GM12878 (cell line): ENCODE data around the gene LSM12. TPM values are rescaled to one million over a fixed set of nuclear protein-coding genes. Genes with fewer than 3 reads are reported as not detected.

Source experiments
- ATAC-seq: fragments of 200-7000 bp; cut with Tn5 transposase; 3 replicates; pipeline ENCODE4 v1.9.1; 2020; ENCODE audit warnings: mild to moderate bottlenecking, moderate library complexity
- Bru-seq: library from RNA; stranded (reverse); fragments of 400-500 nt; gene quantifications from one replicate; lab custom pipeline; 2021; lab: Mats Ljungman, UMichigan
- BruChase-seq, 2 experiments: library from RNA; stranded (reverse); fragments of 400-500 nt; gene quantifications; one replicate each; lab custom pipeline; 2021; lab: Mats Ljungman, UMichigan
- BruUV-seq: library from RNA; stranded (reverse); fragments of 400-500 nt; replicated peaks from 2 replicates; lab custom pipeline; 2021; lab: Mats Ljungman, UMichigan
- CTCF ChIA-PET: fragments of 300-600 bp; sonication (Branson Sonifier 250); formaldehyde crosslinking; extraction: SDS; loops from one replicate; lab custom pipeline; 2021; ENCODE audit warnings: inconsistent platforms; lab: Yijun Ruan, JAX
- POLR2A ChIA-PET: fragments of 350-600 bp; formaldehyde crosslinking; extraction: SDS; loops from one replicate; lab custom pipeline; 2021; ENCODE audit warnings: inconsistent platforms; lab: Charles Lee
- RAD21 ChIA-PET: fragments of 300-600 bp; sonication (Branson Sonifier 250); formaldehyde crosslinking; loops from one replicate; lab custom pipeline; 2023; ENCODE audit warnings: antibody characterized with exemption; ENCODE audit not compliant: unreplicated experiment; lab: Charles Lee
- SMC1A ChIA-PET: fragments of 300-600 bp; sonication (Branson Sonifier 250); formaldehyde crosslinking; loops from one replicate; lab custom pipeline; 2023; ENCODE audit not compliant: unreplicated experiment, uncharacterized antibody; lab: Charles Lee
- DNase-seq: peaks from one replicate; pipeline ENCODE4 v3.0.0-alpha.2; 2011; ENCODE audit warnings: low read depth, low spot score
- FAIRE-seq: peaks from 3 replicates; lab custom pipeline; 2011; peaks lifted over from hg19 to GRCh38; lab: Jason Lieb, UNC
- H2AFZ ChIP-seq: 2 replicates; pipeline ENCODE4 v1.6.0; 2011; ENCODE audit warnings: low read depth, low read length, control low read depth; ENCODE audit not compliant: control insufficient read depth
- H3K27ac ChIP-seq: 2 replicates; pipeline ENCODE4 v1.5.1; 2011; ENCODE audit warnings: control low read depth; ENCODE audit not compliant: control insufficient read depth, insufficient read depth
- H3K27me3 ChIP-seq, 2 experiments: replicated peaks in 1 of 2; 2 replicates each; pipeline versions ENCODE4 v1.6.0 to v1.6.1; 2011; ENCODE audit warnings: low read length in 1 of 2; ENCODE audit not compliant: control insufficient read depth in 2 of 2, insufficient read depth in 2 of 2
- H3K36me3 ChIP-seq, 2 experiments: 2 replicates each; pipeline ENCODE4 v1.5.1; 2011; ENCODE audit warnings: low read length in 1 of 2; ENCODE audit not compliant: control insufficient read depth in 2 of 2, insufficient read depth in 2 of 2
- H3K4me1 ChIP-seq: 2 replicates; pipeline ENCODE4 v1.6.1; 2011; ENCODE audit warnings: mild to moderate bottlenecking, low read length, moderate library complexity, mixed read lengths; ENCODE audit not compliant: control insufficient read depth, insufficient read depth
- H3K4me2 ChIP-seq: 2 replicates; pipeline ENCODE4 v1.6.0; 2011; ENCODE audit warnings: control low read depth; ENCODE audit not compliant: control insufficient read depth, insufficient read depth
- H3K4me3 ChIP-seq: fragments of 200-600 bp; sonication (generic); 2 replicates; pipeline ENCODE4 v1.5.1; 2016
- H3K79me2 ChIP-seq: 2 replicates; pipeline ENCODE4 v1.6.0; 2011; ENCODE audit warnings: low read length; ENCODE audit not compliant: control insufficient read depth, insufficient read depth
- H3K9ac ChIP-seq: 2 replicates; pipeline ENCODE4 v1.8.0; 2011; ENCODE audit warnings: low read length, control low read depth, mixed read lengths; ENCODE audit not compliant: control insufficient read depth, insufficient read depth
- H3K9me3 ChIP-seq: replicated peaks from 3 replicates; pipeline ENCODE4 v1.5.1; 2011; ENCODE audit warnings: mild to moderate bottlenecking, low read length; ENCODE audit not compliant: control insufficient read depth, insufficient read depth
- H4K20me1 ChIP-seq: 2 replicates; pipeline ENCODE4 v1.6.0; 2011; ENCODE audit not compliant: control insufficient read depth, insufficient read depth
- BACH1 ChIP-seq: fragments of 450-650 bp; IDR thresholded peaks from 2 replicates; pipeline ENCODE4 v1.6.1; 2017; ENCODE audit warnings: mild to moderate bottlenecking, borderline replicate concordance
- CHD1 ChIP-seq: IDR thresholded peaks from 2 replicates; pipeline ENCODE4 v1.6.1; 2012; ENCODE audit warnings: low read depth, low read length, improper control_type of control experiment
- HCFC1 ChIP-seq: fragments of 150-350 bp; IDR thresholded peaks from 2 replicates; pipeline ENCODE4 v1.6.1; 2014; ENCODE audit warnings: low read length
- MXI1 ChIP-seq: fragments of 150-350 bp; IDR thresholded peaks from 2 replicates; pipeline ENCODE4 v1.6.1; 2011; ENCODE audit warnings: low read depth, mild to moderate bottlenecking, inconsistent platforms, low read length, improper control_type of control experiment
- NRF1 ChIP-seq: conservative IDR thresholded peaks from 2 replicates; pipeline ENCODE4 v1.6.1; 2011; ENCODE audit warnings: mild to moderate bottlenecking, low read depth, low read length, improper control_type of control experiment
- POLR2A ChIP-seq: IDR thresholded peaks from 2 replicates; pipeline ENCODE4 v1.6.1; 2011; ENCODE audit warnings: low read depth, mild to moderate bottlenecking, low read length
- WRNIP1 ChIP-seq: IDR thresholded peaks from 2 replicates; pipeline ENCODE4 v1.6.1; 2011; ENCODE audit warnings: low read depth, low read length, improper control_type of control experiment, borderline replicate concordance
- ZNF384 ChIP-seq: IDR thresholded peaks from 2 replicates; pipeline ENCODE4 v1.6.1; 2012; ENCODE audit warnings: low read depth, mild to moderate bottlenecking, low read length, improper control_type of control experiment, borderline replicate concordance
- WGBS: methylation state at CpG from one replicate; pipeline ENCODE4 v1.1.6; 2016; ENCODE audit warnings: low lambda C conversion rate; ENCODE audit not compliant: insufficient replicate concordance, insufficient coverage; ENCODE audit errors: missing lambda C conversion rate; 5-methylcytosine and 5-hydroxymethylcytosine counted together
- in situ Hi-C: fragments of 300-500 bp; cut with MboI; formaldehyde crosslinking; loops from 9 replicates; pipeline ENCODE4 v1.14.3; 2018; ENCODE audit warnings: mixed read lengths
- intact Hi-C: fragments of 100-400 bp; cut with micrococcal nuclease; formaldehyde crosslinking; loops from one replicate; pipeline ENCODE4 v1.14.2; 2022; ENCODE audit not compliant: unreplicated experiment
- long read RNA-seq, 2 experiments: library from polyadenylated mRNA; unstranded; transcript quantifications; one replicate each; pipeline ENCODE4 v2.0.0, GENCODE V29; 2019 to 2020
- polyA minus RNA-seq, 3 experiments: library from RNA; depleted of rRNA, polyadenylated mRNA; stranded (reverse); fragments of >200 nt; gene quantifications; 2 replicates each; pipeline ENCODE4 v1.2.3, GENCODE V29; 2011
- polyA plus RNA-seq, 11 experiments: library from polyadenylated mRNA; depleted of rRNA in 4 of 11; unstranded in 6 of 11; stranded (reverse) in 5 of 11; fragments of >200 nt; fragmentation: Nextera tagmentation in 4 of 11; fragmentation: Illumina TruSeq in 1 of 11; extraction: Ambion mirVana in 4 of 11; extraction: Trizol in 1 of 11; gene quantifications; 1 replicate in 1 of 11; 2 replicates in 10 of 11; pipeline versions ENCODE4 v1.2.1 to v1.2.3, GENCODE V29; 2011 to 2016; ENCODE audit warnings: inconsistent platforms in 2 of 11, missing spikeins in 2 of 11, low read depth in 1 of 11
- total RNA-seq, 4 experiments: library from RNA; depleted of rRNA in 3 of 4; stranded (reverse); fragments of >200 nt in 3 of 4; fragmentation: Illumina TruSeq in 1 of 4; extraction: Trizol in 1 of 4; gene quantifications; 2 replicates each; pipeline versions ENCODE4 v1.2.1 to v1.2.3, GENCODE V29; 2013 to 2021
- TF ChIP-seq, protein P1 (sequence below): fragments of 450-650 bp; formaldehyde crosslinking; IDR thresholded peaks from 2 replicates; pipeline ENCODE4 v1.4.0; 2022; ENCODE audit warnings: mild to moderate bottlenecking, moderate library complexity
- TF ChIP-seq, protein P2 (sequence below): fragments of 450-650 bp; IDR thresholded peaks from 2 replicates; pipeline ENCODE4 v1.6.1; 2017; ENCODE audit warnings: mild to moderate bottlenecking, moderate library complexity

The LSM12 gene
- total RNA-seq (2013; cell fraction: nucleolus; rRNA removed) = 15.5 and 19.4 TPM in 2 replicates
- 56.3 and 60.9 TPM in 2 replicates for total RNA-seq (2014; rRNA removed)
- 61.4 and 66.1 TPM in 2 replicates for total RNA-seq (2014; rRNA removed; fragmentation: Illumina TruSeq; extraction: Trizol)
- 74.0 and 75.6 TPM in 2 replicates for total RNA-seq (2021)
- 30.4 TPM for polyA plus RNA-seq (2011; ENCODE audit: low read depth)
- polyA plus RNA-seq (2011; rRNA removed) = 63.5 and 66.5 TPM in 2 replicates
- polyA plus RNA-seq (2011; cell fraction: cytosol; rRNA removed) = 56.2 and 57.3 TPM in 2 replicates
- polyA plus RNA-seq (2011; cell fraction: nucleus; rRNA removed) = 21.2 and 23.1 TPM in 2 replicates
- polyA plus RNA-seq (2012) = 36.7 and 44.6 TPM in 2 replicates
- 87.8 and 94.6 TPM in 2 replicates for polyA plus RNA-seq (2014; fragmentation: Illumina TruSeq; extraction: Trizol)
- polyA plus RNA-seq (2014; fragmentation: Nextera tagmentation; extraction: Ambion mirVana) = 100 to 1,000 TPM in 1 of 2 experiments, 10 to 100 TPM in 1; 51.1 to 206 TPM
- 50.6 and 57.3 TPM in 2 replicates for polyA plus RNA-seq (2014; rRNA removed)
- 100 to 1,000 TPM; 131 to 132 TPM for polyA plus RNA-seq (2016; fragmentation: Nextera tagmentation; extraction: Ambion mirVana)
- polyA minus RNA-seq (2011; rRNA and poly(A)+ RNA removed) = 75.6 and 90.0 TPM in 2 replicates
- 29.1 and 33.5 TPM in 2 replicates for polyA minus RNA-seq (2011; cell fraction: cytosol; rRNA and poly(A)+ RNA removed)
- polyA minus RNA-seq (2011; cell fraction: nucleus; rRNA and poly(A)+ RNA removed) = 9.8 and 16.6 TPM in 2 replicates
- percentile 79 among the genes with signal in this experiment for Bru-seq, nascent RNA
- percentile 85 among the genes with signal in this experiment for BruChase-seq, experiment 1, labeled RNA remaining after a 6-hour chase
- BruChase-seq, experiment 2, labeled RNA remaining after a 2-hour chase = percentile 82 among the genes with signal in this experiment
- long read RNA-seq, experiment 1, transcript LSM12-201 (5 exons, 2,308 nt) = major isoform, 44 of 96 reads
- long read RNA-seq, experiment 1, partial matches to known transcripts = 0 of 96 reads
- long read RNA-seq, experiment 1, other reads (novel, unspliced or antisense) = 49 of 96 reads
- long read RNA-seq, experiment 2, transcript LSM12-201 (5 exons, 2,308 nt) = major isoform, 75 of 164 reads
- long read RNA-seq, experiment 2, partial matches to known transcripts = 6 of 164 reads
- long read RNA-seq, experiment 2, other reads (novel, unspliced or antisense) = 80 of 164 reads

DNA sequence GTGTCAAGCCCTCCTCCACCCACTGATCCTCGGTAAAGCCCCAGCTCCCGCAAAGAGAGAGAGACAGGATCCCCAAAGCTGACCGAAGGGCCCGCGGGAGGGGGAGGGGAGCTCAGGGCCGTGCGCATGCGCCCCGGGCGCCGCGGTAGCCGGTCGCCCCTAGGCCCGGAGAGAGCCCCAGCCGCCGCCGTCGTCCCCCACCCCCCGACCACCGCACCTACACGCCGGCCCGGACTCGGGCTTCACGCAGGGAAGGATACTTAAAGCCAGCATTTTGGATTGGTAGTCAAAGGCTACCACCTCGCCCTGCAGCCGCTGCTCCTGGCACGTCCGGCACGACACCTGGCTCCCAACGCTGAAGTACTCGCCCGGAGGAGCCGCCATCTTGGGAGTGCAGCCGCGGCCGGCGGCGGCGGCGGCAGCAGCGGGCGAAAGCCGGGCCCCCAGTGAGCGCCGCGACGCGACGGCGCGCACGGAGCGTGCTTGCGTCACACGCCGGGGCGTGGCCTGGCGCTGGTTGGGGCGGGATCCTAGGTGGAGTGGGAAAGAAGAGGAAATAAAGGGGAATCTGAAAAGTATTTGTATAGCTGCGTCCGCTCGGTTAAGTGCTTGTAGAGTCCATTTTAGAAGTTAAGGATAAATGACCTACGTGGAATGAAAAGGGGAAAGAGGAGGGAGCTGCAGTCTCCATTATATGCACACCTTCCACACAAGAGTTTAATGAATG, at the start of gene LSM12:
TSS of gene LSM12 (minus strand) at position 468 of the 727 bp plus-strand sequence. CDS start at position 384, 84 bp downstream.
- H3K27ac ChIP-seq = peak within 1 kb of the TSS; percentile 79
- H3K36me3 ChIP-seq = peaks cover 2 to 7% of the 10 kb centered on the region in 2 experiments; a peak in 3 of 4 replicates
- no TSS peak for BruUV-seq
- peak within 1 kb of the TSS; percentile 65 for H2AFZ ChIP-seq
- FAIRE-seq = no peak
- peak; percentile 77 for ATAC-seq
- H3K4me1 ChIP-seq = 0 out of 2 replicates have a peak, but pooled peaks cover 3% of the 10 kb centered on the region
- ChIA-PET CTCF (interaction anchor here (0.6 to 2.1 kb wide), 6 partner anchors 10 to 156 kb away, joined by 3 to 6 read pairs (median 3); partner anchors contain the start of gene HDAC5), POLR2A (interaction anchor here (0.5 to 2.1 kb wide), 7 partner anchors 23 to 1083 kb away, joined by 3 to 12 read pairs (median 4); partner anchors contain the start of gene HDAC5), SMC1A (interaction anchor here (0.7 to 1.2 kb wide), 3 partner anchors 11 to 279 kb away, joined by 3 read pairs; partner anchors contain the start of gene GRN), RAD21 (interaction anchor here (1.0 to 1.4 kb wide), 4 partner anchors 25 to 71 kb away, joined by 3 read pairs; no protein-coding TSS in a partner anchor)
- H3K4me2 ChIP-seq = peak within 1 kb of the TSS; percentile 68
- intact Hi-C loops = no loop called here
- H3K9ac ChIP-seq = peak within 1 kb of the TSS; percentile 70
- H3K9me3 ChIP-seq = no peaks in the 10 kb centered on the region
- peak within 1 kb of the TSS; percentile 84 for H3K4me3 ChIP-seq
- no peaks in the 10 kb centered on the region for H4K20me1 ChIP-seq
- DNase-seq = peak; percentile 68
- no peaks in the 10 kb centered on the region for H3K27me3 ChIP-seq
- in situ Hi-C loops = no loop called here
- under 1% methylated on average over 65 of the region's 65 CpGs for whole genome bisulfite sequencing
- peaks cover 55% of the 10 kb centered on the region for H3K79me2 ChIP-seq
- TF ChIP-seq NRF1 (peak; percentile 63), MXI1 (0 out of 2 replicates have a peak, but pooled peaks have one; percentile 70), POLR2A (peak; percentile 84), WRNIP1 (no peak), HCFC1 (0 out of 2 replicates have a peak, but pooled peaks have one; percentile 42), CHD1 (peak; percentile 74; the same call in 1 of the 2 replicates), ZNF384 (no peak), BACH1 (peak; percentile 89)
- TF ChIP-seq, protein P1, sequence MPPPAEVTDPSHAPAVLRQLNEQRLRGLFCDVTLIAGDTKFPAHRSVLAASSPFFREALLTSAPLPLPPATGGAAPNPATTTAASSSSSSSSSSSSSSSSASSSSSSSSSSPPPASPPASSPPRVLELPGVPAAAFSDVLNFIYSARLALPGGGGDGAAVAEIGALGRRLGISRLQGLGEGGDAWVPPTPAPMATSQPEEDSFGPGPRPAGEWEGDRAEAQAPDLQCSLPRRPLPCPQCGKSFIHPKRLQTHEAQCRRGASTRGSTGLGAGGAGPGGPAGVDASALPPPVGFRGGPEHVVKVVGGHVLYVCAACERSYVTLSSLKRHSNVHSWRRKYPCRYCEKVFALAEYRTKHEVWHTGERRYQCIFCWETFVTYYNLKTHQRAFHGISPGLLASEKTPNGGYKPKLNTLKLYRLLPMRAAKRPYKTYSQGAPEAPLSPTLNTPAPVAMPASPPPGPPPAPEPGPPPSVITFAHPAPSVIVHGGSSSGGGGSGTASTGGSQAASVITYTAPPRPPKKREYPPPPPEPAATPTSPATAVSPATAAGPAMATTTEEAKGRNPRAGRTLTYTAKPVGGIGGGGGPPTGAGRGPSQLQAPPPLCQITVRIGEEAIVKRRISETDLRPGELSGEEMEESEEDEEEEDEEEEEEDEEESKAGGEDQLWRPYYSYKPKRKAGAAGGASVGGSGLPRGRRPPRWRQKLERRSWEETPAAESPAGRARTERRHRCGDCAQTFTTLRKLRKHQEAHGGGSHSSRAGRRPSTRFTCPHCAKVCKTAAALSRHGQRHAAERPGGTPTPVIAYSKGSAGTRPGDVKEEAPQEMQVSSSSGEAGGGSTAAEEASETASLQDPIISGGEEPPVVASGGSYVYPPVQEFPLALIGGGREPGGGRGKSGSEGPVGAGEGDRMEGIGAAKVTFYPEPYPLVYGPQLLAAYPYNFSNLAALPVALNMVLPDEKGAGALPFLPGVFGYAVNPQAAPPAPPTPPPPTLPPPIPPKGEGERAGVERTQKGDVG (CRISPR knock-in tag) = no peak
- TF ChIP-seq, protein P2, sequence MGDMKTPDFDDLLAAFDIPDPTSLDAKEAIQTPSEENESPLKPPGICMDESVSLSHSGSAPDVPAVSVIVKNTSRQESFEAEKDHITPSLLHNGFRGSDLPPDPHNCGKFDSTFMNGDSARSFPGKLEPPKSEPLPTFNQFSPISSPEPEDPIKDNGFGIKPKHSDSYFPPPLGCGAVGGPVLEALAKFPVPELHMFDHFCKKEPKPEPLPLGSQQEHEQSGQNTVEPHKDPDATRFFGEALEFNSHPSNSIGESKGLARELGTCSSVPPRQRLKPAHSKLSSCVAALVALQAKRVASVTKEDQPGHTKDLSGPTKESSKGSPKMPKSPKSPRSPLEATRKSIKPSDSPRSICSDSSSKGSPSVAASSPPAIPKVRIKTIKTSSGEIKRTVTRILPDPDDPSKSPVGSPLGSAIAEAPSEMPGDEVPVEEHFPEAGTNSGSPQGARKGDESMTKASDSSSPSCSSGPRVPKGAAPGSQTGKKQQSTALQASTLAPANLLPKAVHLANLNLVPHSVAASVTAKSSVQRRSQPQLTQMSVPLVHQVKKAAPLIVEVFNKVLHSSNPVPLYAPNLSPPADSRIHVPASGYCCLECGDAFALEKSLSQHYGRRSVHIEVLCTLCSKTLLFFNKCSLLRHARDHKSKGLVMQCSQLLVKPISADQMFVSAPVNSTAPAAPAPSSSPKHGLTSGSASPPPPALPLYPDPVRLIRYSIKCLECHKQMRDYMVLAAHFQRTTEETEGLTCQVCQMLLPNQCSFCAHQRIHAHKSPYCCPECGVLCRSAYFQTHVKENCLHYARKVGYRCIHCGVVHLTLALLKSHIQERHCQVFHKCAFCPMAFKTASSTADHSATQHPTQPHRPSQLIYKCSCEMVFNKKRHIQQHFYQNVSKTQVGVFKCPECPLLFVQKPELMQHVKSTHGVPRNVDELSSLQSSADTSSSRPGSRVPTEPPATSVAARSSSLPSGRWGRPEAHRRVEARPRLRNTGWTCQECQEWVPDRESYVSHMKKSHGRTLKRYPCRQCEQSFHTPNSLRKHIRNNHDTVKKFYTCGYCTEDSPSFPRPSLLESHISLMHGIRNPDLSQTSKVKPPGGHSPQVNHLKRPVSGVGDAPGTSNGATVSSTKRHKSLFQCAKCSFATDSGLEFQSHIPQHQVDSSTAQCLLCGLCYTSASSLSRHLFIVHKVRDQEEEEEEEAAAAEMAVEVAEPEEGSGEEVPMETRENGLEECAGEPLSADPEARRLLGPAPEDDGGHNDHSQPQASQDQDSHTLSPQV = 0 out of 2 replicates have a peak, but pooled peaks have one; percentile 17
